H9 (cell line): ENCODE measurements around the gene FCGR3B. TPM values are rescaled to one million over a fixed set of nuclear protein-coding genes. Genes with fewer than 3 reads are reported as not detected.
"Not testable (repeated sequence)": the region's sequence is repeated elsewhere in the genome, so short reads cannot be mapped to it uniquely, and the experiment has no call there.

Source experiments
- DNase-seq: peaks from one replicate; pipeline ENCODE4 v3.0.0-alpha.2; 2017
- H2AFZ ChIP-seq: one replicate; pipeline ENCODE4 v1.6.1; 2013; ENCODE audit warnings: mild to moderate bottlenecking, low read length, control low read depth, moderate library complexity
- H2AK5ac ChIP-seq: 2 replicates; pipeline ENCODE4 v1.6.1; 2013; ENCODE audit warnings: low read length, control low read depth, mixed read lengths; ENCODE audit not compliant: insufficient read length
- H2BK120ac ChIP-seq: one replicate; pipeline ENCODE4 v1.6.1; 2013; ENCODE audit warnings: low read depth, mild to moderate bottlenecking, low read length, control low read depth, inconsistent platforms; ENCODE audit not compliant: poor library complexity, severe bottlenecking
- H2BK12ac ChIP-seq: 2 replicates; pipeline ENCODE4 v1.6.1; 2013; ENCODE audit warnings: low read length, control low read depth, mixed read lengths, low read depth; ENCODE audit not compliant: insufficient read length
- H2BK15ac ChIP-seq: 2 replicates; pipeline ENCODE4 v1.6.1; 2013; ENCODE audit warnings: low read depth, low read length, control low read depth
- H2BK20ac ChIP-seq: one replicate; pipeline ENCODE4 v1.6.1; 2013; ENCODE audit warnings: low read depth, mild to moderate bottlenecking, low read length, control low read depth, inconsistent platforms; ENCODE audit not compliant: poor library complexity, severe bottlenecking
- H2BK5ac ChIP-seq: 2 replicates; pipeline ENCODE4 v1.6.1; 2013; ENCODE audit warnings: low read length, control low read depth, mixed read lengths; ENCODE audit not compliant: insufficient read length
- H3K14ac ChIP-seq: 2 replicates; pipeline ENCODE4 v1.6.1; 2013; ENCODE audit warnings: low read length, control low read depth; ENCODE audit not compliant: insufficient read depth
- H3K18ac ChIP-seq: 2 replicates; pipeline ENCODE4 v1.6.1; 2013; ENCODE audit warnings: low read depth, mild to moderate bottlenecking, mixed read lengths, low read length, control low read depth; ENCODE audit not compliant: insufficient read length
- H3K23ac ChIP-seq: 2 replicates; pipeline ENCODE4 v1.6.1; 2013; ENCODE audit warnings: low read length, control low read depth, mixed read lengths, low read depth; ENCODE audit not compliant: insufficient read length
- H3K23me2 ChIP-seq: 2 replicates; pipeline ENCODE4 v1.6.1; 2013; ENCODE audit warnings: low read depth, mild to moderate bottlenecking, mixed read lengths, low read length, control low read depth; ENCODE audit not compliant: insufficient read length, poor library complexity, severe bottlenecking
- H3K27ac ChIP-seq: 2 replicates; pipeline ENCODE4 v1.5.1; 2013; ENCODE audit warnings: low read length, control low read depth, mixed read lengths, low read depth; ENCODE audit not compliant: insufficient read length
- H3K27me3 ChIP-seq: 2 replicates; pipeline ENCODE4 v1.6.1; 2013; ENCODE audit warnings: low read length, control low read depth, inconsistent platforms; ENCODE audit not compliant: insufficient read depth
- H3K4ac ChIP-seq: 2 replicates; pipeline ENCODE4 v1.6.1; 2013; ENCODE audit warnings: low read depth, mild to moderate bottlenecking, control low read depth, inconsistent platforms, low read length, moderate library complexity
- H3K4me1 ChIP-seq: 2 replicates; pipeline ENCODE4 v1.6.1; 2013; ENCODE audit warnings: low read length, control low read depth, inconsistent platforms; ENCODE audit not compliant: insufficient read depth
- H3K4me2 ChIP-seq: 2 replicates; pipeline ENCODE4 v1.6.1; 2013; ENCODE audit warnings: low read length, control low read depth, mixed read lengths; ENCODE audit not compliant: insufficient read length, insufficient read depth
- H3K56ac ChIP-seq: 2 replicates; pipeline ENCODE4 v1.6.1; 2013; ENCODE audit warnings: low read depth, mild to moderate bottlenecking, mixed read lengths, low read length, control low read depth; ENCODE audit not compliant: insufficient read length
- H3K79me1 ChIP-seq: 2 replicates; pipeline ENCODE4 v1.6.1; 2013; ENCODE audit warnings: low read depth, mild to moderate bottlenecking, moderate library complexity, low read length, control low read depth, inconsistent platforms; ENCODE audit not compliant: insufficient read depth, poor library complexity, severe bottlenecking
- H3K79me2 ChIP-seq: 2 replicates; pipeline ENCODE4 v1.6.1; 2013; ENCODE audit warnings: low read length, control low read depth, inconsistent platforms; ENCODE audit not compliant: insufficient read depth
- H3K9ac ChIP-seq: 2 replicates; pipeline ENCODE4 v1.6.1; 2013; ENCODE audit warnings: low read length, control low read depth, mixed read lengths; ENCODE audit not compliant: insufficient read length; ENCODE audit errors: extremely low read depth
- H3K9me3 ChIP-seq: one replicate; pipeline ENCODE4 v1.6.1; 2013; ENCODE audit warnings: low read depth, low read length, inconsistent platforms; ENCODE audit not compliant: control insufficient read depth
- H3T11ph ChIP-seq: one replicate; pipeline ENCODE4 v1.6.1; 2013; ENCODE audit warnings: mild to moderate bottlenecking, low read length, control low read depth, inconsistent platforms
- H4K20me1 ChIP-seq: one replicate; pipeline ENCODE4 v1.6.1; 2013; ENCODE audit not compliant: control insufficient read depth, insufficient read length, insufficient read depth
- H4K5ac ChIP-seq: 2 replicates; pipeline ENCODE4 v1.6.1; 2013; ENCODE audit warnings: low read depth, mild to moderate bottlenecking, mixed read lengths, low read length, control low read depth; ENCODE audit not compliant: insufficient read length
- H4K8ac ChIP-seq: replicated peaks from 2 replicates; pipeline ENCODE4 v1.6.1; 2013; ENCODE audit warnings: low read length, control low read depth, mixed read lengths, low read depth; ENCODE audit not compliant: insufficient read length
- H4K91ac ChIP-seq: 2 replicates; pipeline ENCODE4 v1.6.1; 2013; ENCODE audit warnings: low read depth, mild to moderate bottlenecking, moderate library complexity, mixed read lengths, low read length, control low read depth; ENCODE audit not compliant: insufficient read length
- H3K27ac Mint-ChIP-seq, 3 experiments: 2 replicates in 2 of 3; 3 replicates in 1 of 3; pipeline ENCODE4 v1.8.0; 2020 to 2021; ENCODE audit warnings: mixed read lengths in 3 of 3, mild to moderate bottlenecking in 1 of 3, moderate library complexity in 1 of 3
- H3K27me3 Mint-ChIP-seq: 2 replicates; pipeline ENCODE4 v1.8.0; 2021; ENCODE audit warnings: low read depth, mild to moderate bottlenecking, moderate library complexity, mixed read lengths
- H3K36me3 Mint-ChIP-seq, 3 experiments: 2 replicates in 2 of 3; 3 replicates in 1 of 3; pipeline ENCODE4 v1.8.0; 2020 to 2021; ENCODE audit warnings: low read depth in 3 of 3, mixed read lengths in 3 of 3; ENCODE audit not compliant: insufficient read depth in 1 of 3
- H3K4me1 Mint-ChIP-seq, 2 experiments: 2 replicates each; pipeline ENCODE4 v1.8.0; 2020; ENCODE audit warnings: mixed read lengths in 2 of 2
- H3K4me3 Mint-ChIP-seq, 2 experiments: 2 replicates in 1 of 2; 3 replicates in 1 of 2; pipeline ENCODE4 v1.8.0; 2020 to 2021; ENCODE audit warnings: mild to moderate bottlenecking in 2 of 2, mixed read lengths in 2 of 2, moderate library complexity in 1 of 2
- H3K9me3 Mint-ChIP-seq, 2 experiments: 2 replicates in 1 of 2; 3 replicates in 1 of 2; pipeline ENCODE4 v1.8.0; 2020; ENCODE audit warnings: mild to moderate bottlenecking in 2 of 2, mixed read lengths in 2 of 2, moderate library complexity in 1 of 2
- WGBS: extraction: QIAGEN DNeasy Blood & Tissue Kit; methylation state at CpG from one replicate; pipeline ENCODE4 v1.1.7; 2013; ENCODE audit warnings: missing lambda C conversion rate, low lambda C conversion rate, mixed read lengths; ENCODE audit not compliant: insufficient read length; ENCODE audit errors: extremely low coverage; 5-methylcytosine and 5-hydroxymethylcytosine counted together
- total RNA-seq: library from RNA; stranded (reverse); gene quantifications from 2 replicates; pipeline ENCODE4 v1.2.1, GENCODE V29; 2021

The FCGR3B gene
- total RNA-seq, 1 experiment from 2014 or later: not detected

- not testable (repeated sequence) for H3K23ac ChIP-seq, H2BK15ac ChIP-seq, H2BK120ac ChIP-seq, H3K79me2 ChIP-seq, H3K56ac ChIP-seq, H2BK20ac ChIP-seq, H2BK5ac ChIP-seq, H3T11ph ChIP-seq, H3K27ac ChIP-seq, H3K4ac ChIP-seq, H4K20me1 ChIP-seq, H3K27ac Mint-ChIP-seq, H3K4me3 Mint-ChIP-seq, H3K4me1 Mint-ChIP-seq, H4K5ac ChIP-seq, H3K79me1 ChIP-seq, H3K18ac ChIP-seq, H3K4me1 ChIP-seq, H3K9me3 ChIP-seq, H2AFZ ChIP-seq, H3K14ac ChIP-seq, H2BK12ac ChIP-seq, H3K36me3 Mint-ChIP-seq, H4K91ac ChIP-seq, H2AK5ac ChIP-seq, H3K23me2 ChIP-seq, H3K27me3 ChIP-seq, H4K8ac ChIP-seq, H3K9ac ChIP-seq, H3K4me2 ChIP-seq, DNase-seq
- no CpG with 5 or more reads among the region's 6 CpGs for WGBS
- peaks cover 11 to 12% of the 10 kb centered on the region in 2 experiments for H3K9me3 Mint-ChIP-seq
- H3K27me3 Mint-ChIP-seq: peaks cover 47% of the 10 kb centered on the region
Observed at GRCh38 chr1:161623401-161624051, 7.5 kb downstream of the FCGR3B start.

DNA sequence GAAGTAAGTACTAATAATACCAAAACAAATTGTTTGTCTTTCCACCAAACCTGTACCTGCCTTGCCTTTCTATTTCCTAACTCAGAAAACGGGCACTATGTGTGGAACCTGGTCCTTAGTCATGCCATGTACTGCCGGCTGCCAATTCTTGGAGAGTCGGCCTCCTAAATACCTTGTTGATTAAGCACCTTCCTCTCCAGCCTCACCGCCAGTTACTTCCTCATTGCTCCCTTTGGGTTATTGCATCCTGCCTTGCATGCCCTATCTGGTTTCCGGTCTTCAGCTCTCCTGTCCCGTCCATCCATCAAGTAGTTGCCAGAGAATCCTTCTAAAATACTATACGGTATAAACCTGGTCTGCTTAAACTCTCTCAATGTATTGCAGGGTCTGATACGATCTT, 8.9 kb downstream of the FCGR3B start:
- not testable (repeated sequence) for H3T11ph ChIP-seq, H2BK20ac ChIP-seq, H3K4me1 Mint-ChIP-seq, H2AK5ac ChIP-seq, H3K9me3 ChIP-seq, H2AFZ ChIP-seq, H3K79me2 ChIP-seq, H3K79me1 ChIP-seq, H3K4ac ChIP-seq, H4K91ac ChIP-seq, H3K23me2 ChIP-seq, H4K5ac ChIP-seq, H3K9ac ChIP-seq, H3K4me1 ChIP-seq, H2BK12ac ChIP-seq, H4K20me1 ChIP-seq, H3K18ac ChIP-seq, H3K14ac ChIP-seq, H3K27ac Mint-ChIP-seq, H3K27me3 ChIP-seq, H2BK120ac ChIP-seq, H3K23ac ChIP-seq, H3K27ac ChIP-seq, DNase-seq, H4K8ac ChIP-seq, H2BK5ac ChIP-seq, H3K56ac ChIP-seq, H2BK15ac ChIP-seq
- Mint-ChIP-seq H3K9me3 (peaks cover 16% of the 10 kb centered on the region in 2 experiments), H3K27me3 (peaks cover 46% of the 10 kb centered on the region), H3K36me3 (peaks cover 7 to 11% (median 8%) of the 10 kb centered on the region in 3 experiments; a peak in 6 of 7 replicates), H3K4me3 (peak overlapping the region; percentile 83 to 98)
- WGBS: no CpG with 5 or more reads among the region's 8 CpGs
- peak overlapping the region; percentile 78 for H3K4me2 ChIP-seq
